ENCODE results near the gene CMTM2. TPM values are rescaled to one million over a fixed set of nuclear protein-coding genes. Genes with fewer than 3 reads are reported as not detected.

The CMTM2 gene
- total RNA-seq, 2 donors from 2014 or later = not detected

- peaks cover 6% of the 10 kb centered on the region for H3K9me3 Mint-ChIP-seq
- no peak overlapping the region for H3K9ac ChIP-seq (ENCODE audit: extremely low read depth, low read length, poor library complexity, severe bottlenecking)
- no peak for DNase-seq
- no peaks in the 10 kb centered on the region for H3K27me3 Mint-ChIP-seq (ENCODE audit: insufficient read depth)
- H3K27ac Mint-ChIP-seq = no peak overlapping the region
- peaks cover 58% of the 10 kb centered on the region for H3K36me3 Mint-ChIP-seq (ENCODE audit: low read depth)
- no peak overlapping the region for H3K4me3 ChIP-seq (ENCODE audit: low read length)
- peaks cover 72% of the 10 kb centered on the region for H3K36me3 ChIP-seq (ENCODE audit: control insufficient read depth, insufficient read depth, low read length)
- no peak overlapping the region for H3K4me3 Mint-ChIP-seq
- no peak for TF ChIP-seq CTCF (conservative IDR thresholded peaks at IDR 0.05)
- peaks cover 42% of the 10 kb centered on the region for H3K4me1 Mint-ChIP-seq
- H3K4me1 ChIP-seq (ENCODE audit: control insufficient read depth, insufficient read depth, low read length) = peaks cover 21% of the 10 kb centered on the region
- peaks cover 15% of the 10 kb centered on the region for H3K9me3 ChIP-seq (ENCODE audit: control insufficient read depth, low read length)
- H3K27ac ChIP-seq (ENCODE audit: low read depth, low read length) = no peak overlapping the region
- 86 to 92% methylated on average over 11 to 14 of the region's 14 CpGs for WGBS, 2 experiments (ENCODE audit: insufficient coverage in 1 of 2, insufficient read length in 1 of 2)
- no peaks in the 10 kb centered on the region for H3K27me3 ChIP-seq (ENCODE audit: control insufficient read depth, insufficient read depth, low read length, poor library complexity, severe bottlenecking)
Measured at GRCh38 chr16:66612422-66612821, 33.2 kb downstream of the CMTM2 start.

- Mint-ChIP-seq H3K4me1 (peaks cover 55% of the 10 kb centered on the region), H3K27me3 (ENCODE audit: insufficient read depth) (no peaks in the 10 kb centered on the region), H3K36me3 (ENCODE audit: low read depth) (peaks cover 58% of the 10 kb centered on the region), H3K27ac (no peak overlapping the region), H3K9me3 (peaks cover 6% of the 10 kb centered on the region), H3K4me3 (no peak overlapping the region)
- no peak overlapping the region for H3K27ac ChIP-seq (ENCODE audit: low read depth, low read length)
- DNase-seq = no peak
- no peak for TF ChIP-seq CTCF (conservative IDR thresholded peaks at IDR 0.05)
- peaks cover 28% of the 10 kb centered on the region for H3K4me1 ChIP-seq (ENCODE audit: control insufficient read depth, insufficient read depth, low read length)
- H3K9me3 ChIP-seq (ENCODE audit: control insufficient read depth, low read length) = peaks cover 15% of the 10 kb centered on the region
- peaks cover 64% of the 10 kb centered on the region for H3K36me3 ChIP-seq (ENCODE audit: control insufficient read depth, insufficient read depth, low read length)
- H3K9ac ChIP-seq (ENCODE audit: extremely low read depth, low read length, poor library complexity, severe bottlenecking) = no peak overlapping the region
- H3K27me3 ChIP-seq (ENCODE audit: control insufficient read depth, insufficient read depth, low read length, poor library complexity, severe bottlenecking) = no peaks in the 10 kb centered on the region
- H3K4me3 ChIP-seq (ENCODE audit: low read length) = no peak overlapping the region
- 95 to 98% methylated on average over 7 to 12 of the region's 12 CpGs for WGBS, 2 experiments (ENCODE audit: insufficient coverage in 1 of 2, insufficient read length in 1 of 2)
Measured at GRCh38 chr16:66614161-66614802, 35.0 kb downstream of the CMTM2 start.

GRCh38 chr16:66616169-66616568 is 36.9 kb downstream of the CMTM2 start:
- no peaks in the 10 kb centered on the region for H3K27me3 ChIP-seq (ENCODE audit: control insufficient read depth, insufficient read depth, low read length, poor library complexity, severe bottlenecking)
- H3K4me1 ChIP-seq (ENCODE audit: control insufficient read depth, insufficient read depth, low read length) = peaks cover 46% of the 10 kb centered on the region
- H3K27ac ChIP-seq (ENCODE audit: low read depth, low read length) = no peak overlapping the region
- TF ChIP-seq CTCF (conservative IDR thresholded peaks at IDR 0.05) = no peak
- peaks cover 15% of the 10 kb centered on the region for H3K9me3 ChIP-seq (ENCODE audit: control insufficient read depth, low read length)
- Mint-ChIP-seq H3K27me3 (ENCODE audit: insufficient read depth) (no peaks in the 10 kb centered on the region), H3K9me3 (peaks cover 6% of the 10 kb centered on the region), H3K4me3 (peak overlapping the region; percentile 26), H3K4me1 (peaks cover 64% of the 10 kb centered on the region), H3K36me3 (ENCODE audit: low read depth) (peaks cover 45% of the 10 kb centered on the region), H3K27ac (peak overlapping the region; percentile 94)
- peaks cover 59% of the 10 kb centered on the region for H3K36me3 ChIP-seq (ENCODE audit: control insufficient read depth, insufficient read depth, low read length)
- WGBS, 2 experiments (ENCODE audit: insufficient coverage in 1 of 2, insufficient read length in 1 of 2) = 61 to 95% methylated on average over 2 of the region's 4 CpGs
- no peak for DNase-seq
- no peak overlapping the region for H3K4me3 ChIP-seq (ENCODE audit: low read length)
- H3K9ac ChIP-seq (ENCODE audit: extremely low read depth, low read length, poor library complexity, severe bottlenecking) = no peak overlapping the region

All from endodermal cell (in vitro differentiated cells).